HepG2 (cell line): ENCODE measurements around the gene NGF.

ENCODE experiments used
- ADNP ChIP-seq: sonication (generic); formaldehyde crosslinking; IDR thresholded peaks from 2 replicates; pipeline ENCODE4 v1.4.0; 2020; ENCODE audit warnings: missing genetic modification reagents
- ATM ChIP-seq: fragments of 450-650 bp; IDR thresholded peaks from 2 replicates; pipeline ENCODE4 v1.7.1; 2017; ENCODE audit warnings: mild to moderate bottlenecking, borderline replicate concordance
- CBX2 ChIP-seq, 2 experiments: fragments of 200-600 bp in 1 of 2; sonication (generic); formaldehyde crosslinking in 1 of 2; IDR thresholded peaks; 2 replicates each; pipeline versions ENCODE4 v1.7.0 to v1.8.1; 2018 to 2022; ENCODE audit warnings: low read depth in 2 of 2, low read length in 1 of 2, mild to moderate bottlenecking in 1 of 2, missing genetic modification reagents in 1 of 2
- CEBPB ChIP-seq: IDR thresholded peaks from 2 replicates; pipeline ENCODE4 v1.6.1; 2011; ENCODE audit warnings: low read depth, low read length, improper control_type of control experiment, borderline replicate concordance
- CTCF ChIP-seq: sonication (generic); formaldehyde crosslinking; IDR thresholded peaks from 2 replicates; pipeline ENCODE4 v1.5.0; 2020; ENCODE audit warnings: mild to moderate bottlenecking, missing genetic modification reagents, moderate library complexity
- ETV6 ChIP-seq: sonication (generic); formaldehyde crosslinking; conservative IDR thresholded peaks from 2 replicates; pipeline ENCODE4 v1.4.0; 2020; ENCODE audit warnings: missing genetic modification reagents
- HDAC2 ChIP-seq: sonication (generic); formaldehyde crosslinking; IDR thresholded peaks from 2 replicates; pipeline ENCODE4 v1.4.0; 2020; ENCODE audit warnings: missing genetic modification reagents
- HNRNPL ChIP-seq: fragments of 200-400 bp; formaldehyde crosslinking; IDR thresholded peaks from 2 replicates; pipeline ENCODE4 v1.6.1; 2017; ENCODE audit warnings: mild to moderate bottlenecking, low read depth, low read length
- POLR2AphosphoS5 ChIP-seq: IDR thresholded peaks from 2 replicates; pipeline ENCODE4 v1.6.1; 2012; ENCODE audit warnings: low read depth, low read length
- PRMT3 ChIP-seq: sonication (generic); formaldehyde crosslinking; IDR thresholded peaks from 2 replicates; pipeline ENCODE4 v1.8.1; 2022; ENCODE audit warnings: low read depth, mild to moderate bottlenecking, moderate library complexity, missing genetic modification reagents, borderline replicate concordance
- WIZ ChIP-seq: sonication (generic); formaldehyde crosslinking; IDR thresholded peaks from 2 replicates; pipeline ENCODE4 v1.5.1; 2020; ENCODE audit warnings: mild to moderate bottlenecking, missing genetic modification reagents
- TF ChIP-seq, protein P1 (sequence below): IDR thresholded peaks from 2 replicates; pipeline ENCODE4 v1.6.1; 2016; ENCODE audit warnings: low read depth, borderline replicate concordance
- TF ChIP-seq, protein P2 (sequence below): sonication (generic); formaldehyde crosslinking; IDR thresholded peaks from 2 replicates; pipeline ENCODE4 v1.4.0; 2020; ENCODE audit warnings: missing genetic modification reagents
- TF ChIP-seq, protein P3 (sequence below), 2 experiments: fragments of 450-650 bp in 1 of 2; sonication (generic) in 1 of 2; formaldehyde crosslinking; IDR thresholded peaks; 2 replicates each; pipeline versions ENCODE4 v1.5.0 to v1.8.0; 2020 to 2022; ENCODE audit warnings: mild to moderate bottlenecking in 1 of 2, missing genetic modification reagents in 1 of 2

- TF ChIP-seq HDAC2 = no peak
- TF ChIP-seq, protein P1, sequence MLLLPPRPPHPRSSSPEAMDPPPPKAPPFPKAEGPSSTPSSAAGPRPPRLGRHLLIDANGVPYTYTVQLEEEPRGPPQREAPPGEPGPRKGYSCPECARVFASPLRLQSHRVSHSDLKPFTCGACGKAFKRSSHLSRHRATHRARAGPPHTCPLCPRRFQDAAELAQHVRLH (CRISPR knock-in tag) = no peak
- no peak for TF ChIP-seq HNRNPL
- TF ChIP-seq, protein P2, sequence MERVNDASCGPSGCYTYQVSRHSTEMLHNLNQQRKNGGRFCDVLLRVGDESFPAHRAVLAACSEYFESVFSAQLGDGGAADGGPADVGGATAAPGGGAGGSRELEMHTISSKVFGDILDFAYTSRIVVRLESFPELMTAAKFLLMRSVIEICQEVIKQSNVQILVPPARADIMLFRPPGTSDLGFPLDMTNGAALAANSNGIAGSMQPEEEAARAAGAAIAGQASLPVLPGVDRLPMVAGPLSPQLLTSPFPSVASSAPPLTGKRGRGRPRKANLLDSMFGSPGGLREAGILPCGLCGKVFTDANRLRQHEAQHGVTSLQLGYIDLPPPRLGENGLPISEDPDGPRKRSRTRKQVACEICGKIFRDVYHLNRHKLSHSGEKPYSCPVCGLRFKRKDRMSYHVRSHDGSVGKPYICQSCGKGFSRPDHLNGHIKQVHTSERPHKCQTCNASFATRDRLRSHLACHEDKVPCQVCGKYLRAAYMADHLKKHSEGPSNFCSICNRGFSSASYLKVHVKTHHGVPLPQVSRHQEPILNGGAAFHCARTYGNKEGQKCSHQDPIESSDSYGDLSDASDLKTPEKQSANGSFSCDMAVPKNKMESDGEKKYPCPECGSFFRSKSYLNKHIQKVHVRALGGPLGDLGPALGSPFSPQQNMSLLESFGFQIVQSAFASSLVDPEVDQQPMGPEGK (CRISPR knock-in tag) = no peak
- TF ChIP-seq CEBPB = no peak
- TF ChIP-seq ATM = no peak
- no peak for TF ChIP-seq ETV6 (CRISPR knock-in tag)
- TF ChIP-seq CBX2 (IDR thresholded peaks at IDR 0.05; ENCODE audit: low read depth, low read length) = no peak
- no peak for TF ChIP-seq CBX2 (CRISPR knock-in tag; IDR thresholded peaks at IDR 0.05; ENCODE audit: low read depth)
- TF ChIP-seq PRMT3 (CRISPR knock-in tag) = no peak
- no peak for TF ChIP-seq ADNP (CRISPR knock-in tag)
- no peak for TF ChIP-seq POLR2AphosphoS5
- TF ChIP-seq, protein P3, sequence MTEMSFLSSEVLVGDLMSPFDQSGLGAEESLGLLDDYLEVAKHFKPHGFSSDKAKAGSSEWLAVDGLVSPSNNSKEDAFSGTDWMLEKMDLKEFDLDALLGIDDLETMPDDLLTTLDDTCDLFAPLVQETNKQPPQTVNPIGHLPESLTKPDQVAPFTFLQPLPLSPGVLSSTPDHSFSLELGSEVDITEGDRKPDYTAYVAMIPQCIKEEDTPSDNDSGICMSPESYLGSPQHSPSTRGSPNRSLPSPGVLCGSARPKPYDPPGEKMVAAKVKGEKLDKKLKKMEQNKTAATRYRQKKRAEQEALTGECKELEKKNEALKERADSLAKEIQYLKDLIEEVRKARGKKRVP (CRISPR knock-in tag; IDR thresholded peaks at IDR 0.05) = no peak
- TF ChIP-seq WIZ (CRISPR knock-in tag) = no peak
- no peak for TF ChIP-seq CTCF (CRISPR knock-in tag)
These were observed 35.6 kb downstream of the NGF start for GRCh38 chr1:115302390-115302961.
